Activated T-cell treated with anti-CD3 and anti-CD28 coated beads for 24 hours (primary cell): Measurements from ENCODE around the gene KCNAB3.
A peak's percentile ranks its signal among the peaks of the same experiment; 100 is the strongest.

Experiments used
- DNase-seq: peaks from one replicate; pipeline ENCODE4 v3.0.0-alpha.2; 2020; ENCODE audit warnings: low read depth

KCNAB3 gene

GRCh38 chr17:7940034-7940433 lies 10.4 kb upstream of the KCNAB3 start:
- no peak for DNase-seq

DNA sequence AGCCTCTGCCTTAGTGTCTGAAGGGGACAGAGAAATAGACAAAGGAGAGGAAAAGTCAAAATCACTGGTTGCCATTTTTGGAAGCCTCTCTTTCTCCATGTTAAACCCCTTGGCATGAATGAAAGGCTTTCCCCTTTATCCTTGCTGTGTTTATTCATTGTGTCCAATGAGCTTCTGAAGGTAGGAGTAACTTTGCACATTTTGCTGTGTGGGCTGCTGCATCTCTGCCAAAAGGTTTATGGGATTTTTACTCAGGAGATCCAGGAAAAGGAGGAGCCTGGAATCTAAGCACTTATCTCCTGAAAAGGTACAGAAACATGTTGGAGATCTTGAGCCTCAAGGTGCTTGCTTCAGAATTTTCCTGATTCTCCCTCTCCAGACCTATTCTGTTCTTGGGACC lies 6.2 kb upstream of the KCNAB3 start:
- DNase-seq: no peak

DNA sequence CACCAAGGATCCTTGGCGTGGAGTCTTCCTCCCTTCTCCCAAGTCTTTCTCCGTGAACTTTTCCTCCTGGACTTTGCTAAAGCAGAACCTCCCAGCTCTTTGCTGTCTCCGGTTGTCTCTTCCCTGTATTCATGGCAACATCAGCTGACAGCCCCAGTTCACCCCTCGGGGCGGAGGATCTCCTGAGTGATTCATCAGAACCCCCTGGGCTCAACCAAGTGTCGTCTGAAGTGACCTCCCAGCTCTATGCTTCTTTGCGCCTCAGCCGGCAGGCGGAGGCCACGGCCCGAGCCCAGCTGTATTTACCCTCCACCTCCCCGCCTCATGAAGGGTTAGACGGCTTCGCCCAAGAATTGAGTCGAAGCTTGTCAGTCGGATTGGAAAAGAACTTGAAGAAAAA lies 3.3 kb upstream of the KCNAB3 start:
- no peak for DNase-seq

DNA sequence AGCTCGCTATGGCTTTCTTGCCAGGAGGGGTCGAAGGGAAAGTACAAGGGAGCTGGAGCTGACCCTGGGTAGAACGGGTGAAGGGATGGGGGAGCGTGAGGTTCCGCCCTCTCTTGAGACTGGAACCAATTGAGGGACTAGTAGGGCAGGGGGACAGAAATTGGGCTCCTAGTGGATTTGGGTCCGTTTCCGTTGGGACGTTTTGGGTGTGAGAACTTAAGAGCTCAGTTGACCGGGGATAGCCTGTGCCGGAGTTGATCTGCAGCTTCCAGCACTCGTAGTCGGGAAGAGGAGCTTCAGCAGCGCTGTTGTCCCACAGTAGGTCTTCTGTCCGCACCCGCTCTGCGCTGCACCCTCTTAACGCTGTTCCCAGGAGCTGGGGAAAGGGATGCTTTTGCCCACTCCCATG lies 2.8 kb upstream of the KCNAB3 start:
- DNase-seq: no peak

DNA sequence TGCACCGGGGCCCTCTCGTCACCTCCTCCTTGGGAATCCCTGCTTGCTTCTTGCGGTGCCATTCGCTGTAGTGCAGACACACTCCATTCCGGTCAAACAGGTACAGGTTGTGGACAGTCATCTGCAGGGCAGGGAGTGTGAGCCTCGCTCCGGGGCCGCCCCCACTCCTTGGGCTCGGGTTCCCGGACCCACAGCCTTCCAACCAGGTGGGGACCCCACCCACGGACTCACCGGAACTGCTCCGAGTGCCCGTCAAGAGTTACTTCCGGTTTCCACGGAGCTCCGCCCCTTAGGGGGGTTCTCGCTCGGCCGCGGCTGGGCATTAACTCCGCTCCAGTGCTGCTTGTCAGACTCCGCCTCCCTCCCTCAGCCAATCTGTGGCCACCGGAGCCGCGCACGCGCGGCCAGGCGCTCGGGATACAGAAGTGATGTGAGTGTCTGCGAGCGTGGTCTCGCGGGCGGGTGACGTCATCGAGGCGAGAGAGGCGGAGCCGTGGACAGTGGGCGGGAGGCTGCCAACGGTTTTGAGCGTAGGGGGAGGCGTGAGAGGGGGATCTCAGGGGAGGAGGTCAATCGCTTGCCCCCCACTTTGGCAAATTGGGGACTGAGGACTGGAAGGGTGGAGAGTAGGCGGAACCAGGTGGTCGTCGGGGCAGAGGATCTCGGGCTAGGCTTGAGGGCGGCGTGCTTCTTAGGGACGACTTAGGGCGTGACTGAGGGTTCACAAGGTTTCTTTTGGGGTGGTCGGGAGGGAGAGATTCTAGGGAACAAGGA lies 2.2 kb upstream of the KCNAB3 start, which contains the start of the genes CNTROB and TRAPPC1:
Gene CNTROB, plus strand, starts transcription at position 498 of the 774 bp plus-strand sequence. CDS start 874 bp downstream, outside the sequence.
Gene TRAPPC1, minus strand, starts transcription at position 238 of the 774 bp plus-strand sequence. Its CDS starts 117 bp downstream, at position 121.
- peak; percentile 99 for DNase-seq

DNA sequence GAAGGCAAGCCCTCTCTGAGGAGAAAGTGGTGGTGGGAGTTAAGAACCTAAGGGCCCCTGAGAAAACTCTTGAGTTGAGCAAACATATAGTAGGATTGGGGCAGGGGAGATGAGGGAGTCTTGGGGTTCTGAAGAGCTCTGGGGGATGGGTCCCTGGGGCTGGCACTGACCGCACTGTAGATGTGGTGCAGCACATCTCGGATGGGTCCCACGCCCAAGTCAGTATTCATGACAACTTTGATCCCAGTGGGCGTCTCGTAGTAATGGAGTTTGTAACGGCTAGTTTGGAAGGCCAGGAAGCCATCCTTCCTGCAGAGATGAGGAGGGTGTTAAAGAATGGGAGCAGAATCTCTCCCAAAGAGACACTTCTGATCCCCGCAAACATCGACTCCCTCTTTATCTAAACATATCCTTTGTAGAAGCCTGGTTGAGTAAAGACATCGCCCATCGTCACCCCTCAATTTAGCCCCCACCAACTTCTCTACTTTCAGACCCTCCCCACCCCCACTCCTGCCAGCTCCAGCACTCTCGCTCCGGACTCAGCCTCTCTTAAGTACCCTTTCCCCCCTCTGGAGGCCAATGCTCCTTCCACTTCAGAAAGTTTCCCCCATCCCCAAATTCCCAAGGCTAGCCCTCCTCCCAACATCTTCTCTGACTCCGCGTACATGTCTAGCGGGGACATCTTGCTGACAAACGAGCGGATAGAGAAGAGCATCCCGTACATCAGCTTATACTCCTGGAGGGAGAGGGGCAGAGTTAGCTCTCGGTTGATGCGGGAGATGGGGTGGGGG lies 1.4 kb upstream of the KCNAB3 start:
- DNase-seq: no peak

DNA sequence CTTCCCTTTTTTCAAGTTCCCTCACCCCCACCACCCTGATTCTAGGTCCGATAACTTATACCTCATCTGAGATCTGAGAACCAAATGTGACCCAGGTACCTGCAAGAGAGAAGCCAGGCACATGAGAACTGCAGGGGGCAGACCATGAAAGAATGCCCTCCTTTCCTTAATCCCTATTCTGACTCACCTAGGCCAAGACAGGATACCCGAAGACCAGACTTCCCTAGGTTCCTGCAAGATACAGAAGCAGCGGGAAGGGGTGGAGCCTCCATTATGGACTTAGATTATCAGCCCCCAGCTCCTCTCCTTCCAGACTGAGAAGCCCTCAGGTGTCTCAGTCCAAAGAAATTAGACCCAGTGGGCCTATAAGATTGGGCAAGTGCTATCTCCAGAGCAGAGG lies 2.1 kb downstream of the KCNAB3 start:
- no peak for DNase-seq

GRCh38 chr17:7922845-7923628 lies 6.6 kb downstream of the KCNAB3 start:
- DNase-seq: peak; percentile 75

DNA sequence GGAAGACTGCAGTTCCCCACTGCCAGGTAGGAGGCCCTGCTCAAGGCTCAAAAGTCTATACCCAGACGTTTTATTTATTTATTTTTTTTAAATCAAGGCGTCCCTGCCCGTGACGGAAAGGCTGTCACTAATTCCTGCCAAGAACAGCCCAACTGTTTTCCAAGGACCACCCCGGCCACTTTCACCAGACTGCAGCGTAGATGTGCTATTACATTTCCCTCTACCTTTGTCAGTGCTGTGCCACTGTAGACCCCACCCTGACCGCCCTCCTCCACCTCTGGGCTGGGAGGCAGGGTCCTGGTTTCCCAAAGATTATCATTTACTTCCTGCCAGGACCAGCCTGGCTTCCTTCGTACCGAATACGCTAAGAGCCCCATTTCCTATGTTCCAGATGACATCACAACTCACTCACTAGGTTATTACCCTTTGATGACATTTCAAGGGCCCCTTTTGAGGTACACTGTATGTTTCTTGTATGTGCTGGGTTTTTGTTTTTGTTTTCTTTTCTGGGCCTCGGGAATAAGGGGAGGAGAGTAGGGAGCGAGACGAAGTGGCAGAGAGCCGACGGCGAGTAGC lies 7.3 kb downstream of the KCNAB3 start:
- DNase-seq: no peak

DNA sequence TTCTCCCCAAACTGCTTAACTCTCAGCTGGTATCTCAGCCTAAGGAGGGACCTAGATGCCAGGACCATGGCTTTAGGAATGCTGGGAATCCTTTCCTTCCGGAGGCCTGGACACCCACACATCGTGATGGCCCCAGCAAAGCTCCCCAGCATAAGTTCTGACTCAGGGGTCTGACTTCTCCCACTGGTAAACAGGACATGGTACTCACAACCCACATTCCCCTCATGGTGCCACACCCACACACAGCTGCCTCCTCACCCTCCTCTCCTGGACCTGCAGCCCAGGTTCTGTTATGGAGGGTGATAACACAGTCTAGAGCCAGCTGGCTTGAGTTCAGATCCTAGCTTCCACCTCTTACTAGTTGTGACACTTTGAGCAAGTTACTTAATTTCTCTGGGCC lies 12.8 kb downstream of the KCNAB3 start:
- no peak for DNase-seq

DNA sequence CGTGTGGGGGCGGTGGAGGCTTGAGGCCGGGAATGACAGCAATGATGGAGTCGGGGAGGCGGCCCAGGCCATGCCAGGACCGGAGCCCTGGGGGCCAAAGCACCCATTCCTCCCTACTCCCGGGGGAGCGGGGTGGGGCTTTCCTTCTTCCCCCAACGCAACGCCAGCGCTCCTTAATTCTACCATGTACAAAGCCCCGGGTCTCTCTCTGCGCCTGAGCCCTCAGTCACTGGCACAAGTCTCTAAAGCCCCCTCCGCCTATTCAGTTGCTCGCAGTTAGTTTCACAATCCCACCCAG lies 13.3 kb downstream of the KCNAB3 start:
- no peak for DNase-seq

DNA sequence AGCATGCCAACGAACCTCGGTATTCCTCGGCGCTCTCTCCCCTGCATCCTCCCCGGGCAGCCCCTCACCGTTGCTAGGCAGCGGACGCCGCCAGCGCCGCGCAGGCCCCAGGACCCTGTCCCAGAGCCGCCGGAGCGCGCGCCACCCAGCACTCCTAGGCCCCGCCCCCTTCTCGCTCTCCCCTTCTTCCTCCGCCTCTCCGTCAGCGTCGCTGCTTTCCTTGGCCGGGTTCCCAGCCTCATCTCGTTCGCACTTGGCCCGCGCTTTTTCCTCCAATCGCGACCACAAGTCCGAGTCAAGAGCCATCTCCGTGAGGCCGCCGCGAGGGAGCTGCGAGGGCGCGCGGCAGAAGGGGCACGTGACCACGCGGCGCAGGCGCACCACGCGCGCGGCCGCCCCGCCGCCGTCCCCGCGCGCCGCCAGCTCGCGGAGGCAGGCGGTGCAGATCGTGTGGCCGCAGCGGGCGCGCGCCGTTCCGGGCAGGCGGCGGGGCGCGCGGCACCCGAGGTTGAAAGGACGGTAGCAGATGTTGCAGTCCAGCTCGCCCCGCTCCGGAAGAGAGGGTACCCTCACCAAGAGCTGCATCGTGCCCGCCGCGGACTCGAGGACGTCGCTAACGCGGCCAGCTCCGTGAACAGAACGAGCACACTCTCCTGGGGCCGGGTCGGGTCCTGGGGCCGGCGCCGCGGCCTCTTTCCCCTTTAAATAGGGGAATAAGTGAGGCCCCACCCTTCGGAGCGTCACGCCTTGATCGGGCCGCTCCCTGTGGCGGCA lies 13.9 kb downstream of the KCNAB3 start, which contains the start of gene RNF227:
Gene RNF227, minus strand, starts transcription at position 679 of the 774 bp plus-strand sequence. Its CDS starts 94 bp downstream, at position 585.
- peak; percentile 83 for DNase-seq

- DNase-seq: peak; percentile 20
Observed at GRCh38 chr17:7915179-7915610, 14.5 kb downstream of the KCNAB3 start.

GRCh38 chr17:7912927-7913524 lies 16.6 kb downstream of the KCNAB3 start:
- peak; percentile 34 for DNase-seq

DNA sequence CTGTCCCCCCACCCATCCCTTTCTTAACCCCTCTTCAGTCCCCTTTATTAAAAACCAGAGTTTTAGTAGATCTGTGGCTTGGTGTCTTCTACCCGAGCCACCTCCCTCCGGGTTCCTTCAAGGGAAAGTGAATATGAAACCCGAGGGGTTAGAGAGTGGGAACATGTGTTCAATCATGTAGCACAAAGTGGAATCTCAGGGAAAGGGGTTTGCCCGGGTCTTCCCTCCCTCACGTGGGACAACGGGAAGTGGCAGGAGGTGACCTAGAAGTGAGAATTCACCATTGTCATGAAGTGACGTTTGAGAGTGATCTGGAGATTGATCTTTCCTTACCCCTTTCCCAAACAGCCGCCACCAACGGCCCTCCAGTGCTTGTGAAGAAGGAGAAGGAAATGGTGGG lies 18.5 kb downstream of the KCNAB3 start:
- DNase-seq: no peak

DNA sequence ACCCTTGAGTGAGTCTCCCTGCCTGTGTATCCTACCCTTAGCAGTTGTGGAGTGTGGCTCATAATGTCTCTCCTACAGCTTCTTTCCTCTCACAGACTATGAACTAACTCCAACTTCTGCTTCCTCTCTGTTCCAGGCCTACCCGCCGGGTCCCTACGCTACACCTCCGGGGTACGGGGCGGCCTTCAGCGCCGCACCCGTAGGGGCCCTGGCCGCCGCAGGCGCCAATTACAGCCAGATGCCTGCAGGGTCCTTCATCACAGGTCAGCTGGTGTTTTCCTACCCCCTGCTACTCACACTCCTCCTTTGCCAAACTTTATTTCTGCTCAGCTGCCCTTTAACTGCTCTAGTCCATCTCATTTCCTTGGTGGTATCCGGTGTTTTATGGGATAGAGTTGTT lies 18.9 kb downstream of the KCNAB3 start:
- no peak for DNase-seq

GRCh38 chr17:7910281-7910680 lies 19.4 kb downstream of the KCNAB3 start:
- no peak for DNase-seq

DNA sequence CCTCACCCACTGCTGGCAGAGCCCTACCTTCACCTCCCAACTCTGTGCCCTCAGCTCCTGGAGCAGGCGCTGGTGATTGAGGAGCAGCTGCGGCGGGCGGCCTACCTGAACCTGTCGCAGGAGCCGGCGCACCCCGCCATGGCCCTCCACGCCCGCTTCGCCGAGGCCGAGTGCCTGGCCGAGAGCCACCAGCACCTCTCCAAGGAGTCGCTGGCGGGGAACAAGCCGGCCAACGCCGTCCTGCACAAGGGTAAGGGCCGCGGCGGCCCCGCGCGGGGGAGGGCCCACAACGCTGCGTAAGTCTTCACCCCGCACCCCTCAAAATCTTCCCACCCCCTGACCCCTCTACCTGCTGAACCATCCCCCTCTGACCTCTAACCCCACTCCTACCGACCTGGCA lies 20.6 kb downstream of the KCNAB3 start:
- DNase-seq: no peak

GRCh38 chr17:7903154-7904103 lies 26.2 kb downstream of the KCNAB3 start:
- DNase-seq: no peak

GRCh38 chr17:7897773-7898172 lies 31.9 kb downstream of the KCNAB3 start:
- DNase-seq: no peak
